ENCODE measurements around the gene PIANP. TPM values are rescaled to one million over a fixed set of nuclear protein-coding genes. Genes with fewer than 3 reads are reported as not detected.

PIANP gene
- total RNA-seq, 1 donor from 2014 or later: 48.8 TPM

DNA sequence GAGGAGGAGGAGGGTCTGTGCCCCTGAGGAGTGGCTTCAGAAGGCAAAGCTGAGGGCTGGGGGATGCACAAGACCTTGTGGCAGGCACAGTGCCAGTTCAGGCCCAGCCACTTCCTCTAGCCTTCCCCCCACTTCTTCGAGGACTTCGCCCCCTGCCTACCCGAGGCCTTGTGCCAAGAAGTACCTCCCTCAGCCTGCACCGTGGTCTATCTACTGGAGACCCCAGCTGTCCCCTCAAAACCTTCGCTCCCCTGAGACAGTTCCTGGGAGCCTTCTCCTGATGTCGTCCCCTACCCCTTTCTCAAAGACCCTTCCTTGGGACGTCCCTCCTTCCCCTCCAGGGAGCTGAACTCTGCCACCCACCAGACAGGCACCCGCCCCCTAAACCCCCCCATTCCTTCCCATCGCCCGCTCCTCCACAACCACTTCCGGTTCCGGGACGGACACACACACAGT lies 12.0 kb downstream of the PIANP start:
- Mint-ChIP-seq H3K4me3 (ENCODE audit: unreplicated experiment) (peak overlapping the region; percentile 94), H3K27ac (ENCODE audit: unreplicated experiment) (peak overlapping the region; percentile 96), H3K27me3 (ENCODE audit: unreplicated experiment) (peaks cover 16% of the 10 kb centered on the region), H3K36me3 (ENCODE audit: unreplicated experiment) (peaks cover 8% of the 10 kb centered on the region), H3K9me3 (ENCODE audit: unreplicated experiment) (peaks cover 12% of the 10 kb centered on the region), H3K4me1 (ENCODE audit: low read depth, unreplicated experiment) (peaks cover 26% of the 10 kb centered on the region)
- TF ChIP-seq CTCF (IDR thresholded peaks at IDR 0.05; ENCODE audit: partially characterized antibody, unreplicated experiment): no peak
- DNase-seq: no peak

DNA sequence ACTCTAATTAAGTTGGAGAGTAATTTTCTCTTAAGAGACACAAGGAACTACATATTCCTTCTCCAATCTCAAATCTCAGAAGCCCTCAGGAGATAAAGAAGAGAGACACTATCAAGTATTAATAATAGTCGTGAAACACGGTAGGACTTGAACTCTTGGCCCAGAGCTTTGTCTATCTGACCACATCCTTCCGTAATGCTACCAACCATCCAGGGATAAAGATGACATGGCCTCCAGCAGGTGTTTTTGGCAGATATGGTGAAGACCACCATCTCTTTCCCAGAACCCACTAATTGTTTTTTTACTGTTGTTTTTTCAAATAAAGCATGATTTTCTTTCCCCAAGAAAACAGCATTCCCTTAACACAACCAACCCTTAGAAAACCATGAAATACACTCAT lies 14.8 kb downstream of the PIANP start:
- no peak for TF ChIP-seq CTCF (IDR thresholded peaks at IDR 0.05; ENCODE audit: partially characterized antibody, unreplicated experiment)
- no peak for DNase-seq
- H3K9me3 Mint-ChIP-seq (ENCODE audit: unreplicated experiment): peaks cover 9% of the 10 kb centered on the region
- H3K4me1 Mint-ChIP-seq (ENCODE audit: low read depth, unreplicated experiment): peaks cover 26% of the 10 kb centered on the region
- H3K36me3 Mint-ChIP-seq (ENCODE audit: unreplicated experiment): no peaks in the 10 kb centered on the region
- peaks cover 9% of the 10 kb centered on the region for H3K27me3 Mint-ChIP-seq (ENCODE audit: unreplicated experiment)
- H3K27ac Mint-ChIP-seq (ENCODE audit: unreplicated experiment): no peak overlapping the region
- H3K4me3 Mint-ChIP-seq (ENCODE audit: unreplicated experiment): no peak overlapping the region

DNA sequence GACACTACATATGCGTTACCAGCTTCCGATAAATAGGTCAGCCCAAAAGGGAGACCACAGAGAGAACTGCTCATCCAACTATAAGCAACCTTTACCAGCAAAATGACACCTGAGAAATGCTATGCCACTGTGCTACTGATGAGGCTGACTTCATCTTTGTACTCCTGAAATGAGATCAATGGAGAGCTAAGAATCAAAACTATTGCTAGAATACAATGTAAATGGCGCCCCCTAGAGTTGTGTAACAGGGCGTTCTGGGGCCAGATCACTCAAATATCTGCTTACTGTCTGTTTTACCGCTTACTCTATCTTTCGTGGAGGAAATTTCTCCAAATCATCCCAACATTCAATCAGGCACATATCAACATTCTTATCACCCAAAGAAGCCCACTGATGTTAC lies 16.0 kb downstream of the PIANP start:
- peaks cover 23% of the 10 kb centered on the region for H3K4me1 Mint-ChIP-seq (ENCODE audit: low read depth, unreplicated experiment)
- H3K27ac Mint-ChIP-seq (ENCODE audit: unreplicated experiment): peak overlapping the region; percentile 52
- peak; percentile 34 for DNase-seq
- peaks cover 7% of the 10 kb centered on the region for H3K9me3 Mint-ChIP-seq (ENCODE audit: unreplicated experiment)
- H3K4me3 Mint-ChIP-seq (ENCODE audit: unreplicated experiment): peak overlapping the region; percentile 52
- peaks cover 4% of the 10 kb centered on the region for H3K27me3 Mint-ChIP-seq (ENCODE audit: unreplicated experiment)
- H3K36me3 Mint-ChIP-seq (ENCODE audit: unreplicated experiment): no peaks in the 10 kb centered on the region
- TF ChIP-seq CTCF (IDR thresholded peaks at IDR 0.05; ENCODE audit: partially characterized antibody, unreplicated experiment): peak; percentile 76

GRCh38 chr12:6676962-6677361 lies 23.7 kb downstream of the PIANP start:
- Mint-ChIP-seq H3K36me3 (ENCODE audit: unreplicated experiment) (no peaks in the 10 kb centered on the region), H3K4me3 (ENCODE audit: unreplicated experiment) (no peak overlapping the region), H3K27me3 (ENCODE audit: unreplicated experiment) (peaks cover under 1% of the 10 kb centered on the region), H3K27ac (ENCODE audit: unreplicated experiment) (no peak overlapping the region), H3K4me1 (ENCODE audit: low read depth, unreplicated experiment) (no peaks in the 10 kb centered on the region), H3K9me3 (ENCODE audit: unreplicated experiment) (peaks cover 1% of the 10 kb centered on the region)
- no peak for DNase-seq
- no peak for TF ChIP-seq CTCF (IDR thresholded peaks at IDR 0.05; ENCODE audit: partially characterized antibody, unreplicated experiment)

DNA sequence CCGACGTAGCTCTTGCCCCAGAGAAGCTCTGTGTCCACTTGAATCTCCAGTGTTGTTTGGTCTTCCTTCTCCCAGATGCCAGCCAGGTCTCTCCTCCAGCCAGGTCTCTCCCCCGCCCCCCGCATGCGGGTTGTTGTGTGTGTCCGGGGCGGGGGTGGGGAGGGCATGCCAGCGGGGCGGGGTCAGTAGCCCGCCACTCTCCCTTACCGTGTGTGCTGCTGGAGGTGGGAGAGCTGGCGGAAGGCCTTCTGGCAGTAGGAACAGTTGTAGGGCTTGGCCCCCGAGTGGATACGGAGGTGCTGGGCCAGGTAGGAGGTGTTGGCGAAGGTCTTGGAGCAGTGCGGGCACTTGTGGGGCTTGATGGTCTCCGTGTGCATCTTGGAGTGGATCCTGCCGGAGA lies 28.5 kb downstream of the PIANP start:
- H3K27me3 Mint-ChIP-seq (ENCODE audit: unreplicated experiment): peaks cover 4% of the 10 kb centered on the region
- TF ChIP-seq CTCF (IDR thresholded peaks at IDR 0.05; ENCODE audit: partially characterized antibody, unreplicated experiment): no peak
- H3K36me3 Mint-ChIP-seq (ENCODE audit: unreplicated experiment): no peaks in the 10 kb centered on the region
- peaks cover 2% of the 10 kb centered on the region for H3K9me3 Mint-ChIP-seq (ENCODE audit: unreplicated experiment)
- DNase-seq: no peak
- no peak overlapping the region for H3K4me3 Mint-ChIP-seq (ENCODE audit: unreplicated experiment)
- no peaks in the 10 kb centered on the region for H3K4me1 Mint-ChIP-seq (ENCODE audit: low read depth, unreplicated experiment)
- H3K27ac Mint-ChIP-seq (ENCODE audit: unreplicated experiment): no peak overlapping the region
